A549 (cell line): Measurements from ENCODE around the gene PAIP1. TPM values are rescaled to one million over a fixed set of nuclear protein-coding genes. Genes with fewer than 3 reads are reported as not detected.

Experiments used
- ATAC-seq, 2 experiments: fragments of 200-7000 bp in 1 of 2; fragments of >200 bp in 1 of 2; cut with Nextera tagmentation in 1 of 2; cut with Tn5 transposase in 1 of 2; 3 replicates each; pipeline versions ENCODE4 v1.8.0 to v1.9.1; 2018 to 2020; ENCODE audit warnings: mild to moderate bottlenecking in 1 of 2, moderate library complexity in 1 of 2
- CTCF ChIA-PET: fragments of 300-600 bp; sonication (Branson Sonifier 250); formaldehyde crosslinking; extraction: SDS; loops from one replicate; lab custom pipeline; 2021; ENCODE audit warnings: antibody characterized with exemption, inconsistent platforms; lab: Yijun Ruan, JAX
- POLR2A ChIA-PET: fragments of 350-600 bp; formaldehyde crosslinking; extraction: SDS; loops from one replicate; lab custom pipeline; 2021; ENCODE audit warnings: antibody characterized with exemption, inconsistent platforms; lab: Yijun Ruan, JAX
- DNase-seq, 2 experiments: peaks; one replicate each; pipeline versions ENCODE4 v3.0.0 to v3.0.0-alpha.2; 2011 to 2016; ENCODE audit warnings: low read depth in 1 of 2, low spot score in 1 of 2
- FAIRE-seq: peaks from 2 replicates; lab custom pipeline; 2011; peaks lifted over from hg19 to GRCh38; lab: Jason Lieb, UNC
- H3K27ac ChIP-seq, 2 experiments: fragments of >200 bp; sonication (Bioruptor Twin); formaldehyde crosslinking; 3 replicates each; pipeline ENCODE4 v1.5.1; 2016 to 2017
- H3K4me1 ChIP-seq: fragments of >200 bp; sonication (Bioruptor Twin); formaldehyde crosslinking; 3 replicates; pipeline ENCODE4 v1.6.1; 2016
- H3K4me2 ChIP-seq: fragments of >200 bp; sonication (Bioruptor Twin); formaldehyde crosslinking; 3 replicates; pipeline ENCODE4 v1.6.1; 2016
- H3K4me3 ChIP-seq: fragments of >200 bp; sonication (Bioruptor Twin); formaldehyde crosslinking; 3 replicates; pipeline ENCODE4 v1.5.1; 2016
- H3K9me3 ChIP-seq: fragments of >200 bp; sonication (Bioruptor Twin); formaldehyde crosslinking; 3 replicates; pipeline ENCODE4 v1.6.1; 2016
- CEBPB ChIP-seq, 2 experiments: fragments of >200 bp in 1 of 2; sonication (Bioruptor Twin) in 1 of 2; formaldehyde crosslinking in 1 of 2; IDR thresholded peaks; 2 replicates each; pipeline ENCODE4 v1.6.1; 2012 to 2016
- CHD2 ChIP-seq: fragments of 150-350 bp; IDR thresholded peaks from 2 replicates; pipeline ENCODE4 v1.6.1; 2014; ENCODE audit warnings: low read length; ENCODE audit not compliant: partially characterized antibody
- EHF ChIP-seq: fragments of 250-450 bp; sonication (Bioruptor Pico); IDR thresholded peaks from 2 replicates; pipeline ENCODE4 v1.5.0; 2020; ENCODE audit warnings: mild to moderate bottlenecking
- EHMT2 ChIP-seq: fragments of 200-600 bp; sonication (generic); IDR thresholded peaks from 2 replicates; pipeline ENCODE4 v1.6.1; 2016; ENCODE audit warnings: antibody characterized with exemption, low read depth, mild to moderate bottlenecking, moderate library complexity
- ELK1 ChIP-seq: fragments of 150-350 bp; IDR thresholded peaks from 2 replicates; pipeline ENCODE4 v1.6.1; 2014; ENCODE audit warnings: low read depth, mild to moderate bottlenecking, low read length
- ESRRA ChIP-seq: fragments of 150-350 bp; IDR thresholded peaks from 2 replicates; pipeline ENCODE4 v1.6.1; 2014; ENCODE audit warnings: mild to moderate bottlenecking, low read length, borderline replicate concordance
- FOXS1 ChIP-seq: fragments of 250-450 bp; sonication (Bioruptor Pico); IDR thresholded peaks from 2 replicates; pipeline ENCODE4 v1.5.0; 2020; ENCODE audit warnings: mild to moderate bottlenecking, moderate library complexity
- HOXB5 ChIP-seq: fragments of 250-450 bp; sonication (Bioruptor Pico); IDR thresholded peaks from 2 replicates; pipeline ENCODE4 v1.5.0; 2020; ENCODE audit warnings: mild to moderate bottlenecking, moderate library complexity
- JUN ChIP-seq, 2 experiments: fragments of >200 bp; sonication (Bioruptor Twin); formaldehyde crosslinking; IDR thresholded peaks; 2 replicates in 1 of 2; 3 replicates in 1 of 2; pipeline ENCODE4 v1.6.1; 2016 to 2017
- KDM5A ChIP-seq: fragments of 200-600 bp; sonication (generic); IDR thresholded peaks from 2 replicates; pipeline ENCODE4 v1.6.1; 2016; ENCODE audit warnings: antibody characterized with exemption, mild to moderate bottlenecking
- MYC ChIP-seq: IDR thresholded peaks from 2 replicates; pipeline ENCODE4 v1.6.1; 2012; ENCODE audit warnings: mild to moderate bottlenecking, inconsistent platforms, low read length, improper control_type of control experiment, borderline replicate concordance
- NFE2L2 ChIP-seq: fragments of 150-350 bp; conservative IDR thresholded peaks from 2 replicates; pipeline ENCODE4 v1.6.1; 2014; ENCODE audit warnings: low read length
- NPAS2 ChIP-seq: fragments of 250-450 bp; sonication (Bioruptor Pico); IDR thresholded peaks from 2 replicates; pipeline ENCODE4 v1.8.0; 2022; ENCODE audit warnings: mild to moderate bottlenecking, moderate library complexity, borderline replicate concordance
- NR3C1 ChIP-seq: fragments of >200 bp; sonication (Bioruptor Twin); formaldehyde crosslinking; IDR thresholded peaks from 3 replicates; pipeline ENCODE4 v1.6.1; 2017
- PBX3 ChIP-seq: IDR thresholded peaks from 2 replicates; pipeline ENCODE4 v1.6.1; 2012
- PHF8 ChIP-seq: fragments of 200-600 bp; sonication (generic); IDR thresholded peaks from 2 replicates; pipeline ENCODE4 v1.6.1; 2016; ENCODE audit warnings: low read depth, mild to moderate bottlenecking, antibody characterized with exemption, moderate library complexity, borderline replicate concordance
- POLR2AphosphoS2 ChIP-seq: conservative IDR thresholded peaks from 2 replicates; pipeline ENCODE4 v1.6.1; 2012; ENCODE audit warnings: low read length, improper control_type of control experiment, inconsistent platforms
- RAD21 ChIP-seq, 2 experiments: fragments of >200 bp in 1 of 2; sonication (Bioruptor Twin) in 1 of 2; formaldehyde crosslinking in 1 of 2; IDR thresholded peaks in 1 of 2; conservative IDR thresholded peaks in 1 of 2; 2 replicates in 1 of 2; 3 replicates in 1 of 2; pipeline ENCODE4 v1.6.1; 2012 to 2018; ENCODE audit warnings: inconsistent platforms in 1 of 2
- RARB ChIP-seq: fragments of 250-450 bp; sonication (Bioruptor Pico); IDR thresholded peaks from 2 replicates; pipeline ENCODE4 v1.8.0; 2021; ENCODE audit warnings: mild to moderate bottlenecking, moderate library complexity
- SMC3 ChIP-seq: fragments of >200 bp; sonication (Bioruptor Twin); formaldehyde crosslinking; IDR thresholded peaks from 3 replicates; pipeline ENCODE4 v1.6.1; 2018; ENCODE audit warnings: inconsistent platforms
- SREBF2 ChIP-seq: fragments of 450-650 bp; IDR thresholded peaks from 2 replicates; pipeline ENCODE4 v1.6.1; 2014; ENCODE audit warnings: mild to moderate bottlenecking, moderate library complexity
- TFCP2L1 ChIP-seq: fragments of 250-450 bp; sonication (Bioruptor Pico); IDR thresholded peaks from 2 replicates; pipeline ENCODE4 v1.5.0; 2021; ENCODE audit warnings: mild to moderate bottlenecking
- TP53 ChIP-seq: fragments of 250-450 bp; sonication (Bioruptor Pico); IDR thresholded peaks from 2 replicates; pipeline ENCODE4 v1.5.0; 2021; ENCODE audit warnings: mild to moderate bottlenecking, moderate library complexity
- ZC3H11A ChIP-seq: fragments of 450-650 bp; IDR thresholded peaks from 2 replicates; pipeline ENCODE4 v1.6.1; 2014; ENCODE audit warnings: antibody characterized with exemption, mild to moderate bottlenecking
- ZFP36 ChIP-seq: fragments of 450-650 bp; IDR thresholded peaks from 2 replicates; pipeline ENCODE4 v1.6.1; 2014; ENCODE audit warnings: borderline replicate concordance; ENCODE audit not compliant: partially characterized antibody
- WGBS: methylation state at CpG from one replicate; pipeline ENCODE4 v1.1.6; 2017; ENCODE audit errors: missing lambda C conversion rate; 5-methylcytosine and 5-hydroxymethylcytosine counted together
- polyA plus RNA-seq, 4 experiments: library from polyadenylated mRNA; depleted of rRNA in 3 of 4; stranded (reverse); fragments of >200 nt; fragmentation: RNase III in 1 of 4; extraction: RNeasy Plus Mini Kit Qiagen cat#74134 plus additional on column Dnase treatment in 1 of 4; gene quantifications; 2 replicates in 3 of 4; 3 replicates in 1 of 4; pipeline ENCODE4 v1.2.3, GENCODE V29; 2011 to 2017
- TF ChIP-seq, protein P1 (sequence below): fragments of >200 bp; sonication (Bioruptor Twin); formaldehyde crosslinking; IDR thresholded peaks from 2 replicates; pipeline ENCODE4 v1.6.1; 2016
- TF ChIP-seq, protein P2 (sequence below): fragments of 250-450 bp; sonication (Bioruptor Pico); IDR thresholded peaks from 2 replicates; pipeline ENCODE4 v1.5.0; 2020; ENCODE audit warnings: low read depth, mild to moderate bottlenecking, moderate library complexity
- TF ChIP-seq, protein P3 (sequence below): fragments of 450-650 bp; IDR thresholded peaks from 2 replicates; pipeline ENCODE4 v1.6.1; 2014; ENCODE audit warnings: antibody characterized with exemption

PAIP1 gene
- polyA plus RNA-seq, 2 of the 4 experiments (the other 2 are of a cell fraction) = 89.6 to 188 TPM

GRCh38 chr5:43533646-43534045 is 23.2 kb downstream of the PAIP1 start:
- 93% methylated on average over 2 of the region's 2 CpGs for WGBS
- POLR2A ChIA-PET = no interaction called here
- CTCF ChIA-PET = interaction anchor here (1.0 to 1.2 kb wide), 3 partner anchors 9 to 12 kb away, joined by 4 read pairs; no protein-coding TSS in a partner anchor
- no peak overlapping the region for H3K4me2 ChIP-seq
- no peak overlapping the region for H3K4me3 ChIP-seq
- ATAC-seq (no peak), FAIRE-seq (no peak), DNase-seq (no peak)
- no peaks in the 10 kb centered on the region for H3K4me1 ChIP-seq
- no peaks in the 10 kb centered on the region for H3K9me3 ChIP-seq
- no peak overlapping the region for H3K27ac ChIP-seq
- no peak for TF ChIP-seq KDM5A
- TF ChIP-seq NPAS2 (CRISPR knock-in tag) = no peak
- TF ChIP-seq FOXS1 (CRISPR knock-in tag) = no peak
- TF ChIP-seq SMC3 = no peak
- TF ChIP-seq PBX3 = no peak
- no peak for TF ChIP-seq NR3C1
- no peak for TF ChIP-seq ESRRA
- no peak for TF ChIP-seq TP53
- TF ChIP-seq CHD2 = no peak
- no peak for TF ChIP-seq EHF (CRISPR knock-in tag)
- TF ChIP-seq PHF8 = no peak
- TF ChIP-seq, all 56 proteins: peak for 0

DNA sequence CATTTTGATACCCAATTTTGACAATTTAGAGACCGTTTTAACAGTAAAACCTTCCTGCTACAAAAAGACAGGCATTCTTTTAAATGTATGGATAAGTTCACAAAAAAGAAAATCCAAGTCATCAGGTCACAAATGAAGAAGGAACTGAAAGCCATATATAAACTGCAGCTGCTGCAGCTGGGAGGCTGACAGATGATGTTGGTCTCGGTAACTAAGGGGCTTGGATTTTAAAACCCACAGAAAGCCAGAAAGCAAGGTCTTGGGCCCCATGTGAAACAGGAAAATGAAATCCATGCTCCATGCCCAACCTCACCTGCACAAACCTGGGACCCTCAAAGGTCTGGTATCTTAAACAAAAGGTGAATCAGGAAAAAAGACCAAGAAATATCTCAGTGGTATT is 26.2 kb downstream of the PAIP1 start:
- DNase-seq (no peak), FAIRE-seq (no peak), ATAC-seq (no peak)
- ChIA-PET POLR2A (no interaction called here), CTCF (interaction anchor here (0.7 to 1.4 kb wide), 2 partner anchors 13 to 14 kb away, joined by 3 to 5 read pairs; no protein-coding TSS in a partner anchor)
- 93% methylated on average over 2 of the region's 2 CpGs for WGBS
- H3K4me1 ChIP-seq = no peaks in the 10 kb centered on the region
- no peak overlapping the region for H3K4me2 ChIP-seq
- no peak overlapping the region for H3K4me3 ChIP-seq
- TF ChIP-seq RARB (CRISPR knock-in tag) (no peak), NR3C1 (no peak), FOXS1 (CRISPR knock-in tag) (no peak), SREBF2 (no peak), HOXB5 (CRISPR knock-in tag) (no peak), ELK1 (no peak), ZFP36 (no peak), TP53 (no peak), MYC (no peak), POLR2AphosphoS2 (no peak), NFE2L2 (no peak), RAD21 (conservative IDR thresholded peaks at IDR 0.05 in 1 of 2, IDR thresholded peaks at IDR 0.05 in 1 of 2) (no peak), EHMT2 (no peak), JUN (IDR thresholded peaks at IDR 0.05) (no peak), TFCP2L1 (no peak), ZC3H11A (no peak), CEBPB (IDR thresholded peaks at IDR 0.05) (no peak)
- TF ChIP-seq, protein P1, sequence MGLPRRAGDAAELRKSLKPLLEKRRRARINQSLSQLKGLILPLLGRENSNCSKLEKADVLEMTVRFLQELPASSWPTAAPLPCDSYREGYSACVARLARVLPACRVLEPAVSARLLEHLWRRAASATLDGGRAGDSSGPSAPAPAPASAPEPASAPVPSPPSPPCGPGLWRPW = no peak
- TF ChIP-seq, protein P2, sequence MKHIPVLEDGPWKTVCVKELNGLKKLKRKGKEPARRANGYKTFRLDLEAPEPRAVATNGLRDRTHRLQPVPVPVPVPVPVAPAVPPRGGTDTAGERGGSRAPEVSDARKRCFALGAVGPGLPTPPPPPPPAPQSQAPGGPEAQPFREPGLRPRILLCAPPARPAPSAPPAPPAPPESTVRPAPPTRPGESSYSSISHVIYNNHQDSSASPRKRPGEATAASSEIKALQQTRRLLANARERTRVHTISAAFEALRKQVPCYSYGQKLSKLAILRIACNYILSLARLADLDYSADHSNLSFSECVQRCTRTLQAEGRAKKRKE = no peak
- TF ChIP-seq, protein P3, sequence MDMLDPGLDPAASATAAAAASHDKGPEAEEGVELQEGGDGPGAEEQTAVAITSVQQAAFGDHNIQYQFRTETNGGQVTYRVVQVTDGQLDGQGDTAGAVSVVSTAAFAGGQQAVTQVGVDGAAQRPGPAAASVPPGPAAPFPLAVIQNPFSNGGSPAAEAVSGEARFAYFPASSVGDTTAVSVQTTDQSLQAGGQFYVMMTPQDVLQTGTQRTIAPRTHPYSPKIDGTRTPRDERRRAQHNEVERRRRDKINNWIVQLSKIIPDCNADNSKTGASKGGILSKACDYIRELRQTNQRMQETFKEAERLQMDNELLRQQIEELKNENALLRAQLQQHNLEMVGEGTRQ = no peak
- H3K27ac ChIP-seq = no peak overlapping the region
- no peaks in the 10 kb centered on the region for H3K9me3 ChIP-seq
